Choroid plexus epithelial cell (primary cell): Measurements from ENCODE around the gene FUT3.

ENCODE experiments used
- DNase-seq: peaks from one replicate; pipeline ENCODE4 v3.0.0-alpha.2; 2010; ENCODE audit warnings: low read depth
- H3K4me3 ChIP-seq: 2 replicates; pipeline ENCODE4 v1.5.1; 2011; ENCODE audit warnings: low read depth, mild to moderate bottlenecking, control low read depth, low read length, moderate library complexity
- TF ChIP-seq, protein P1 (sequence below): conservative IDR thresholded peaks from 2 replicates; pipeline ENCODE4 v1.5.1; 2011; ENCODE audit warnings: low read depth, mild to moderate bottlenecking, control low read depth, inconsistent platforms, low read length, moderate library complexity

The FUT3 gene

DNA sequence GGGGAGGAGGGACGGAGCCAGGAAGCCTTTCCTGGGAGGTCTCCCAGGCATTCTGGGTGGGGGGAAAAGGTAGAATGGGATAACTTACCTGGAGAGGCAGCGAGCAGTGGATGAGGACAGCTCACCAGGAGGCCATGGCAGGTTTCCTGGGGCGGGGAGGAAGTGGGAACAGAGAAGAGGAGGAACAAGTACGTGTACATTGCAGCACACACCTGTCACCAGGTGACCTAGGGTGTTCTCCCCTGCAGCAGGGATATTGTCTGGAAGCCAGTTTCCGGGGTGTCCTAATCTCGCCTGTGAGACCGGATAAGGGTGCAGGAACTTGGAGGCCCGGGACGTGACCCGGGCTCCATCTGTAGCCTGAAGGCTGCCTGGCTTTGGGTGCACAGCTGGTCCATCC lies at the start of gene FUT3:
Gene FUT3 (minus strand): TSS at position 148 of the 400 bp plus-strand sequence.
- DNase-seq = no peak
- no peak within 1 kb of the TSS for H3K4me3 ChIP-seq
- TF ChIP-seq, protein P1, sequence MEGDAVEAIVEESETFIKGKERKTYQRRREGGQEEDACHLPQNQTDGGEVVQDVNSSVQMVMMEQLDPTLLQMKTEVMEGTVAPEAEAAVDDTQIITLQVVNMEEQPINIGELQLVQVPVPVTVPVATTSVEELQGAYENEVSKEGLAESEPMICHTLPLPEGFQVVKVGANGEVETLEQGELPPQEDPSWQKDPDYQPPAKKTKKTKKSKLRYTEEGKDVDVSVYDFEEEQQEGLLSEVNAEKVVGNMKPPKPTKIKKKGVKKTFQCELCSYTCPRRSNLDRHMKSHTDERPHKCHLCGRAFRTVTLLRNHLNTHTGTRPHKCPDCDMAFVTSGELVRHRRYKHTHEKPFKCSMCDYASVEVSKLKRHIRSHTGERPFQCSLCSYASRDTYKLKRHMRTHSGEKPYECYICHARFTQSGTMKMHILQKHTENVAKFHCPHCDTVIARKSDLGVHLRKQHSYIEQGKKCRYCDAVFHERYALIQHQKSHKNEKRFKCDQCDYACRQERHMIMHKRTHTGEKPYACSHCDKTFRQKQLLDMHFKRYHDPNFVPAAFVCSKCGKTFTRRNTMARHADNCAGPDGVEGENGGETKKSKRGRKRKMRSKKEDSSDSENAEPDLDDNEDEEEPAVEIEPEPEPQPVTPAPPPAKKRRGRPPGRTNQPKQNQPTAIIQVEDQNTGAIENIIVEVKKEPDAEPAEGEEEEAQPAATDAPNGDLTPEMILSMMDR = no peak

DNA sequence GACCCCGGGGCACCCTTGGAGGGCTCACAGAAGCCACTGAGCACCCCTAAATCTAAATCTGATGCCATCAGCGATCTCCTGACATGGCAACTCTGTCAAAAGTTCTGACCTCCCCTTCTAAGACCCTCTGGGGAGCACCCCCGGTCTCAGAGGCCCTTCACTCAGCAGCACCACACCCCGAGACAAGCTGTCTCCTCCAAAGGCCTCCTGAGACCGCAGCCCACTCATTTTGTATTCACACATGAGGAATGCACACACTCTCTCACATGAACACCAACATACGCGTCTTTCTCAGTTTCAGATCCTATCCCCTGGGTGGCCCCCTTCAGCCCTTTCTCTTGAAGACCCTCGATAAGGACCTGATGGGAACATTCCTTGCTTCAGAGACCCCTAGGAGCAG lies 49.7 kb upstream of the FUT3 start:
- TF ChIP-seq, protein P1 = no peak
- no peak for DNase-seq
- no peak overlapping the region for H3K4me3 ChIP-seq

DNA sequence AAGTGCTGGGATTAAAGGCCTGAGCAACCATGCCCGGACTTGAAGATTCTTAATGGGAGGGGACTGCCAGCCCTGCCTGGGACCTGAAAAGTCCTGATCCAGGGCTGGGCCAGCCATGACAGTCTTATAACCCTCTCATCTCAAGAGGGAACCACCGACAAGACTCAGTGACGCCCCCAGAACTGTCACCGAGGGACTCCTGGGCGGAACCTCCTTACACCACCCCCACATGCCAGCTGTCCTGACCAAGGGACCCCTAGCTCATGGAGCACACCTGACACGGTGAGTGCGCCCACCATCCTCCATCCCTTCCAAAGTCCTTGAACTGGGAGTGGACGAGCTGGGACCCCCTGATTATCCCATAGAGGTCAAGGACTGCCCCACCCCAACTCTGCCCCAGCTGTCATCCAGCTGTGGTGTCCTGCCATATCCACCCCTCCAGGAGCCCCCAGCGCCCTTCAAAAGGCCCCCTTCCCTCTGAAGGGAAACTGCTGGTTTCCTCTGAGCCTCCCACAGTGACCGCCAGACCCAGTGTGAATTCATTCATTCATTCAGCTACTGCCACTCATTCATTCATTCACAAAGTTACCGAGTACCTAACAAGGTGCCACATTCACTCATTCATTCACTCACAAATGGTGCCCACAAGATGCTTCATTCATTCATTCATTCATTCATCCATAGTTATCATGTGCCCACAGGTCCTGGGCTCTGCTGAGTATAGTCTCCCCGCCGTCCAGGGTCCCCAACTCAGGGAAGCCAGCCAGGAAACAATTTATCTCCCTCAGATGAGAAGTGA lies 48.7 kb upstream of the FUT3 start:
- H3K4me3 ChIP-seq = no peak overlapping the region
- TF ChIP-seq, protein P1 = no peak
- DNase-seq = no peak

DNA sequence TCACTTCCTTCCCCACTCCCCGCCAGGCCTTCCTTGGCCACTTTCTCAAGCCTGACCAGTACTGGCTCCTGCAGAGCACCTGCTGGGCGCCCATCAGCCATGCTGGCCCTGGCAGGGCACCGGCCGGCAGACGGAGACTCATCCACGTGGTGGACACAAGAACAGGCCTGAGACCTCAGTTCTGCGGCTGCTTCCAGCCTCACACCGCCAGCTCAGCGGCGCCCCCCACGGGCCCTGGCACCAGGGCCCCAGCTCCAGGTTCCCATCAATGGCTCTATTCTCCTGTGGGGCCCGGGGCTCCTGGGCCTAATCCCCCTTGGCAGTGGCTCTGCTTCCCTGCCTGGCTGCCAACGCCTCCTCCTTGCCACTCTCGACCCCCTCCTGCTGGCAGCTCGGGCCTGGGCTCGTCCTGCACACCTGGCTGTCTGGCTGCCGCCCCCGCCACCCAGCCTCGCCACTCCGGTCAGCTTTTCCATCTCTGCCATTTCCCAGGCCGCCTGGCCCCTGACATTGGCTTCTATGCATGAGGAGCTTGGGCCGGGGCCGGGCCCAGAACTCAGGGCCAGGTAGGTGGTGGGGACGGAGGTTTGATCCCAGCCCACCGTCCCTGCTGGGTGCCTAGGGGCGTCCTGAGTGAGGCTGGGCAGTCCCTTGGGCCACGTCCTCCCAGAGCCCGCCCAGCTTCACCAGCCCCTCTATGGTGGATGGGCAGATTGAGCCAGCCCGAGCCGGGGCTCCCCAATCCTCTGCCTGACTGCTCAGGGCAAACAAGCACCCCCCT lies 46.1 kb upstream of the FUT3 start:
- TF ChIP-seq, protein P1 = no peak
- no peak for DNase-seq
- no peak overlapping the region for H3K4me3 ChIP-seq

DNA sequence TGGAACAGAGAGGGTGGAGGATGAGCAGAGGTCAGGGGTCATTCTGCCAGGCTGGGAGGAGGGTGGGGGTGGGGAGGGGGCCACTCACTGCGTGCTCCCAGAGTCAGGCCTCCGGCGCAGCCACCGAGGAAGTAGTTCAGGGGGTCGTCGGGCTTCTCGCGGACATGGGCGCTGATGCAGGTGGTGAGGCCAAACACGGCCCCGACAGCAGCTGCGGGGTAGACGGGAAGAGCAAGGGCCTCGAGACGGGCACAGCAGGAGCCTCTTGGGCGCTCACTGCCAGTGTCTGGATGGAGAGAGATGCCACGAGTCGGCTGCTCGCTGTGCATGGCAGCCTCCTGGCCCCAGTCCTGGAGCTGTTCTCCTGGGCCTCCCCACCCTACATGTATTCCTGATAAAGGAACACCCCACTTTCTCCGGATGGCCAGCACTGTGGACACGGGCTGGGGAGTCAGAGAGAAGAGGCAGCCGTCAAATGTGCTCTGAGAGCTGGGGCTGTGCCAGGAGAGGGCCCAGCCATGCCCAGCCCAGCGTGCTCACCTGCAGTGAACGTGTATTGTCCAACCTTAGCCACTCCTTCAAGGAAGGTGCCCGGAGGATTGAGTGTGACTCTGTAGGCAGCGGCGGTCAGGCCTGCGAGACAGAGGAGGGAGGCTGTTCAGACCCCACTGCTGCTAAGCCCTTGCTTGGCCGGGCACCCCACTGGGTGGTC lies 45.3 kb upstream of the FUT3 start:
- TF ChIP-seq, protein P1 = no peak

DNA sequence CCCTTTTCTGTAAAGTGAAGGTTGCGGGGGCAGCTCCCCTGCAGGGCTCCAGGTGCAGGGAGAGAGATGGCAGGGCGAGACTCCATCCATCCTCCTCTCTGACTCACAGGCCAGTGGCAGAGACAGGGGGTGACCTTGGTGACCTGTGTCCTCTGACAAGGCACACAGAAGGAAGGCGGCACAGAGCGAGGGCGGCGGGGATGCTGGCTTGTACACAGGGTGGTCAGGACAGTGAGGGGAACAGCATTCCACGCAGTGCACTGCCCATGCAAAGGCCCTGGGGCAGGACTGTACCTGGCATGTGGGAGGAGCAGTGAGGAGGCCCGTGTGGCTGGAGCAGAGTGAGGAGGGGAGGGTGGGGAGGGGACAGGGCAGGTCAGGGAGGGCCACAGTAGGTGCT lies 44.6 kb upstream of the FUT3 start:
- no peak overlapping the region for H3K4me3 ChIP-seq
- no peak for DNase-seq
- TF ChIP-seq, protein P1 = no peak

More for the DNA sequence above, 45.3 kb upstream of the FUT3 start:
- no peak overlapping the region for H3K4me3 ChIP-seq
- no peak for DNase-seq
